Measurements from ENCODE around the gene CTNND2.

DNA sequence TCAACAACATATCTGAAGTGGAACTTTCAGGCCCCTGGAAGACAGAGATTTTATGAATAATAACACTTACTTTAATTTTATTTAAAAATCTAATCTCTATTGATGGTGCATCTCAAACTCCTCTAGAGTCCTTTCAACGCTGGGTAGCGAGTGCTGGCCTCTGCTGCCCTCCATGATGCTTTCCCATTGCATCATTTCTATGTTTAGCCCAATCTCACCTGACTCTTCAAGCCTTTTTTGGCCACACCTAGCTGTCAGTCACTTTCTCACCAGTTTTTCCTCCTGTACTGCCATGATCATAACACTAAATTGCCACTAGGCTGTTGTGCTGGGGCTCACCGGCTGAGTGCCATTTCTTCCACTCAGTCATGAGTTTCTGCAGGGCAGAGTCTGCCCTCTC, 747.1 kb downstream of the CTNND2 start:
- TF ChIP-seq, protein P1, sequence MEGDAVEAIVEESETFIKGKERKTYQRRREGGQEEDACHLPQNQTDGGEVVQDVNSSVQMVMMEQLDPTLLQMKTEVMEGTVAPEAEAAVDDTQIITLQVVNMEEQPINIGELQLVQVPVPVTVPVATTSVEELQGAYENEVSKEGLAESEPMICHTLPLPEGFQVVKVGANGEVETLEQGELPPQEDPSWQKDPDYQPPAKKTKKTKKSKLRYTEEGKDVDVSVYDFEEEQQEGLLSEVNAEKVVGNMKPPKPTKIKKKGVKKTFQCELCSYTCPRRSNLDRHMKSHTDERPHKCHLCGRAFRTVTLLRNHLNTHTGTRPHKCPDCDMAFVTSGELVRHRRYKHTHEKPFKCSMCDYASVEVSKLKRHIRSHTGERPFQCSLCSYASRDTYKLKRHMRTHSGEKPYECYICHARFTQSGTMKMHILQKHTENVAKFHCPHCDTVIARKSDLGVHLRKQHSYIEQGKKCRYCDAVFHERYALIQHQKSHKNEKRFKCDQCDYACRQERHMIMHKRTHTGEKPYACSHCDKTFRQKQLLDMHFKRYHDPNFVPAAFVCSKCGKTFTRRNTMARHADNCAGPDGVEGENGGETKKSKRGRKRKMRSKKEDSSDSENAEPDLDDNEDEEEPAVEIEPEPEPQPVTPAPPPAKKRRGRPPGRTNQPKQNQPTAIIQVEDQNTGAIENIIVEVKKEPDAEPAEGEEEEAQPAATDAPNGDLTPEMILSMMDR (conservative IDR thresholded peaks at IDR 0.05): no peak
- TF ChIP-seq ZFX (IDR thresholded peaks at IDR 0.05): no peak

Data from C4-2B (cell line).